Measurements from ENCODE around the gene LRRFIP2.

DNA sequence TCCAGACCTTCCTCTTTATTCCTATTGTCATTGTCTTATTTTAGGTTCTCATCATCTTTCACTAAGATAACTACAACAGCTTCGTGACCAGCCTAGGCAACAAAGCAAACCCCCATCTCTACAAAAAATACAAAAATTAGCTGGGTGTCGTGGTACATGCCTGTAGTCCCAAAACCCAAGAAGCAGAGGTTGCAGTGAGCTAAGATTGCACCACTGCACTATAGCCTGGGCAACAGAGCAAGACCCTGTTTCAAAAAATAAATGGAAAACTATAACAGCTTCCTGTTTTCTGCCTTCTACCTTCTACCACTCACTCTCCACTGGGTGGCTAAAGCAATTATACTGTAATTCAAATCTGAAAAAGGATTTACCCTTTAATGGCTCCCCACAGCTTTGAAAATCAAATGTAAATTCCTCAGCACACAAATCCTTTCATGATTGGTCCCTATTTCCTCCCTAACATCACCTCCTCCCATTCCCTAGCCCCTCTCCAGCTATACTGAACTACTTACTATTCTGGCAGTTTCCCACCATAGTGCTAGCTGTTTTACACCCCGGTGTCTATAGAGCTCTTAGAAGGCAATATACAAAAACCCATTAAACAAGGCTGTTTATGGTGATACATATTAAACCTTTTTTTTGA lies 33.4 kb downstream of the LRRFIP2 start:
- TF ChIP-seq, protein P1, sequence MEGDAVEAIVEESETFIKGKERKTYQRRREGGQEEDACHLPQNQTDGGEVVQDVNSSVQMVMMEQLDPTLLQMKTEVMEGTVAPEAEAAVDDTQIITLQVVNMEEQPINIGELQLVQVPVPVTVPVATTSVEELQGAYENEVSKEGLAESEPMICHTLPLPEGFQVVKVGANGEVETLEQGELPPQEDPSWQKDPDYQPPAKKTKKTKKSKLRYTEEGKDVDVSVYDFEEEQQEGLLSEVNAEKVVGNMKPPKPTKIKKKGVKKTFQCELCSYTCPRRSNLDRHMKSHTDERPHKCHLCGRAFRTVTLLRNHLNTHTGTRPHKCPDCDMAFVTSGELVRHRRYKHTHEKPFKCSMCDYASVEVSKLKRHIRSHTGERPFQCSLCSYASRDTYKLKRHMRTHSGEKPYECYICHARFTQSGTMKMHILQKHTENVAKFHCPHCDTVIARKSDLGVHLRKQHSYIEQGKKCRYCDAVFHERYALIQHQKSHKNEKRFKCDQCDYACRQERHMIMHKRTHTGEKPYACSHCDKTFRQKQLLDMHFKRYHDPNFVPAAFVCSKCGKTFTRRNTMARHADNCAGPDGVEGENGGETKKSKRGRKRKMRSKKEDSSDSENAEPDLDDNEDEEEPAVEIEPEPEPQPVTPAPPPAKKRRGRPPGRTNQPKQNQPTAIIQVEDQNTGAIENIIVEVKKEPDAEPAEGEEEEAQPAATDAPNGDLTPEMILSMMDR (IDR thresholded peaks at IDR 0.05), result no peak
- no peak for TF ChIP-seq POLR2A (IDR thresholded peaks at IDR 0.05)

All from lower leg skin (tissue), 3 donors.